Measurements from ENCODE around the gene GRIA4.

GRIA4 gene

GRCh38 chr11:105641433-105641832 is 31.6 kb downstream of the GRIA4 start:
- peak; percentile 2 for DNase-seq

GRCh38 chr11:105642870-105643269 is 33.0 kb downstream of the GRIA4 start:
- DNase-seq = no peak

GRCh38 chr11:105644839-105645573 is 35.1 kb downstream of the GRIA4 start:
- DNase-seq = no peak

- DNase-seq = no peak
Observed at GRCh38 chr11:105647780-105648179, 37.9 kb downstream of the GRIA4 start.

GRCh38 chr11:105648762-105649161 is 38.9 kb downstream of the GRIA4 start:
- no peak for DNase-seq

DNA sequence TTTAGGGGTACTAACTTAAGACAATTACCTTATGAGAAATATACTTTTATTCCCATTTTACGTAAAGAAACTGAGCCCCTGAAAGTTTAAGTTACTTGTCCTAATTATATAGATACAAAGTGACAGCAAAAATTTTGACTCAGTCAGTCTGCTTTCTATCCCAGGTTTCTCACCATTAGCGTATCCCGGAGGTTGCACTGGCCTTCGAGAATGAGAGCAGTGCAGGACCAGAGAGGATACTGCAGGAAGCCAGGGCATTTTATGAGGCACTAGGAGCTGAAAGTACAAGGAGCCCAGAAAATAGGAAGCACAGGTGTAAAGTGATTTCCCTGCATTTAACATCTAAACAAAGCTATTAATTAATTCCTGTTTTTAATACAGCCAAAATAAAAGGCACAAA is 55.4 kb downstream of the GRIA4 start:
- DNase-seq = no peak

GRCh38 chr11:105667441-105667840 is 57.6 kb downstream of the GRIA4 start:
- no peak for DNase-seq

DNA sequence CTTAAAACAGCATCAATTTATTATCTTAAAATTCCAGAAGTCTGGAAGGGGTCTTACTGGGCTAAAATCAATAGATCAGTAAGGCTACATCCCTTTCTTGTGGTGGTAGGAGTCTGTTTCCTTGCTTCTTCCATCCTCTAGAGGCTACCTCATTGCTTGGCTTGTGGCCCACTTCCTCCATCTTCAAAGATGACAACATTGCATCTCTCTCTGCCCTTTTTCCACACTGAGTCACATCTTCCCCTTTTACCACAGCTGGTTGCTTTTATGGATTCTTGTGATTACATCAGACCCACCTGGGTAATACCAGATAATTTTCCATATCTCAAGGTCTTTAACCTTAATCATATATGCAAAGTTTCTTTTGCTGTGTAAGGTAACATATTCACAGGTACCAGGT is 60.9 kb downstream of the GRIA4 start:
- DNase-seq = peak; percentile 30

- peak; percentile 34 for DNase-seq
Observed at GRCh38 chr11:105673089-105673488, 63.2 kb downstream of the GRIA4 start.

DNA sequence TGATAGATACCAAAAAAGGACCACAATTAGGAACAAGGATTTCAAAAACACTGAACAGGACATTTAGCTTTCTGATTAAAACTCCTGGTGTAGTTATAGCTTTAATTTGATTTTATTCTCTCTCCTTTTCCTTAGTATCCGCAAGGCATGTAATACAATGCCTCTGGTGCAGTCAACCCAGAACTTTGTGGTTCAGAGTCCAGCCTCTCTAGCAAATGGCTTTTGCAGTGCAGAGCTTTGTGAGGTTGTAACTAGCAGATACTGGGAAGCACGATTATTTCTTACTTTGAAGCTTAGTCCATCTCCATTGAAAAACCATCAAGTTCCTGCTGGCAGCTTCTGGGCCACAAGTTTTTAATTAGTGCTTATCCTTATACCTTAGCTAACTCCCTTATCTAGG is 79.8 kb downstream of the GRIA4 start:
- DNase-seq = no peak

DNA sequence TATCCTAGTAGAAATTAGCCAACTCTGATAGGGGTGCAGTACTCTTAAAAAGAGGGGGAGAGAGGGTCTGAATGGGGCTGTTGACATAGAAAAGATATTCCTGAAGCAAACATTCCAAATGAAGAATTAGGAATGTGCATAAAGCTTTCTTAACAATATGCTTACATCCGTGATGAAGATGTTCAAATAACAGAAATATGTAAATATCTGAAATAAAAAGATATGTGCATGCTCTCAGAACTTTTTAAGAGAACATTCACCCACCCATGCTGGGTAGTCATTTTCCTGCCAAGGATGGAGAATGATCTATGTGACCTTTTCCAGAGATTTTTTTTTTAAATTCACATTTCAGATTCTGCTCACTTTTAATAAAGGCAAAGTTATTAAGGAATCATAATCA is 80.6 kb downstream of the GRIA4 start:
- no peak for DNase-seq

GRCh38 chr11:105693075-105693759 is 83.3 kb downstream of the GRIA4 start:
- no peak for DNase-seq

DNA sequence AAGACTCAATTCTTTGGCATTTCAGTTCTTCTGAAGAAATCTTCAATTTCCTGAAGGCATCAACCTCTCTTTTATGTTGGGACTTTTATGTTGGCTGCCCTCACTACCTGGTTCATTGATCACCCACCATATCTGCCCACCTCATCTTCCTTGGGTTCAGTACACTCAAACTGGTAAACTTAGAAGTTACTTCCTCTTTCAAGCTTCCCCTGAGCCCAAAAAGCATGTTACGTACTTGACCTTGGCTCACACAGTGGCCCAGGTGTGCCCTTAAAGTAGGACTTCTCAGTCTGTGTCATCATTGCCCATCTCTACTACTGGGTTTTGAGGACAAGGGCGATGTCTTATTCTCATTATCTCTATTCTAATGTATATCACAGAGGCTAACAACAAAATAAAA is 86.1 kb downstream of the GRIA4 start:
- DNase-seq = no peak

- no peak for DNase-seq
Observed at GRCh38 chr11:105697291-105697690, 87.4 kb downstream of the GRIA4 start.

- no peak for DNase-seq
Observed at GRCh38 chr11:105699203-105699602, 89.3 kb downstream of the GRIA4 start.

- DNase-seq = no peak
Observed at GRCh38 chr11:105700271-105700670, 90.4 kb downstream of the GRIA4 start.

DNA sequence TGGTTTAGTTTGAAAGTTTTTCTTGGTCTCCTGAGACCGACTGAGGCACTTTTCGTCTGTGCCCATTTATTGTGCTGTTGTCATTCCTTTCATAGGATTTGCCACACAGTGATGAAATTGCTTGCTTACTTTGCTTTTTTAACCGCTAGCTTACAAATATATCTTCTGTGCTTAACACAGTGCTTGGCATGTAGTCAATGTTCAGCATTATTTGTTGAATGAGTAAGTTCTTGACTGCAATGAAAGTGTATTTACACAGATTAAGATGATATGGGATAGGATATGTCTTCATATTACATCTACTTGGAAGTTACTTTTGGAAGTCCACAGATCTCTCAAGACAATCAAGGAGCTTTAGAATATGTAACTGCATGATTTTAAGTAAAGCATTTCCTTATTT is 91.2 kb downstream of the GRIA4 start:
- DNase-seq = no peak

DNA sequence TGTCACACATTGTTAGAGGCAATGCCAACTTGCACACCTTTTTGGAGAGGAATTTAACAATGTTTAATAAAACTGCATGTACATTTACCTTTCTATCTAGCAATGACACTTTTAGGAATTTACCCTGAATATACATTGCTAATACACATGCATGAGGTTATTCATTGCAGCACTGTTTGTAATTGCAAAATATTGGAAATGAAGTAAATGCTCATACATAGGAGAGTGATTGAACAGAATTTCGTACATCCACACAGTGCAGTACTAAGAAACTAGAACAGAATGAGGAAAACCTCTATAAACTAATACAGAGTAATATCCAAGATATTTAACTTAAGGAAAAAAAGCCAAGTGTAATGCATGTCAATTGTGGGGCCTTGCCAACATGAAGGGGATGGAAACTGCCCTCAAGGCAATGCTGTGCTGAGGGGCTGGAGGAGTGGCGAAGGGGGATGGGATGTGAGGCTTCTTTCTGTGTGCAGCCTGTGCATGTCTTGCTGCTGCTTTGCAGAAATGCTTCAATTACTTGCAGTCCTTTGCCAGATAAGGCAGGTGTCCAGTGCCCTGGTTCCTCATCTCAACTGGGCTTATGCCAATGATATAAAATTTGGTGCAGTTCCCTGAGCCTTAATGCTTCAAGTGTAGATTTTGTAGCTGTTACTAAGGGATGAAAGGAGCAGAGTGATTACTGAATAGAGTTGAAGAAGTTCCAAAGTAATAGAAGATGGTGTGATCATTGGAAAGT is 96.1 kb downstream of the GRIA4 start:
- no peak for DNase-seq

DNA sequence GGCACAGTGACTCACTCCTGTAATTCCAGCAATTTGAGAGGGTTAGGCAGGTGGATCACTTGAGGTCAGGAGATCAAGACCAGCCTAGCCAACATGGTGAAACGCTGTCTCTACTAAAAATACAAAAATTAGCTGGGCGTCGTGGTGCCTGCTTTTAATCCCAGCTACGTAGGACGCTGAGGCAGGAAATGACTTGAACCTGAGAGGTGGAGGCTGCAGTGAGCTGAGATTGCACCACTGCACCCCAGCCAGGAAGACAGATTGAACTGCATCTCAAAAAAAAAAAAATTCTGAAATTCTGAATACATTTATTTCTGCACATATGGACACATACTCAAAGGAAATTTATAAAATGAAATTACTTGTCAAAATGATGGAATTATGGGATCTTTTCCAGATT is 103.2 kb downstream of the GRIA4 start:
- DNase-seq = no peak

- DNase-seq = no peak
Observed at GRCh38 chr11:105713696-105714095, 103.8 kb downstream of the GRIA4 start.

DNA sequence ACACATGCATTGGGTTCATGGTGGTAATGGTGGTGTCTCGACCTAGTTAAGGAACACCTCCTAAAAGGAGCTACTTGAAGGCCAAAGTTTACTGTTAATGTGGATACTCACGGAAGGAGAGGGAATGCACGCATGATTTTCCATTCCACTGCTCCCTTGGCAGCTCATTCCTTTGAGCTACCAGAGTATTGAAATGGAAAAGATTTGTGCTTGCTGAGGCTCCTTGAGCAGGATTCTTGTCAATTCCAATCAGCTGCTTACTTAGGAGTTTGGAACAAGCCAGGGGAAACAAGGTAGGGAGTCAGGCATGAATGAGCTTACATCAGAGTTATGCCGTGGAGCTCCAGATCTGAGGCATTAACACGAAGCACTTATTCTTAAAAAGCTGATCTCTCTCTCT is 108.8 kb downstream of the GRIA4 start:
- no peak for DNase-seq

DNA sequence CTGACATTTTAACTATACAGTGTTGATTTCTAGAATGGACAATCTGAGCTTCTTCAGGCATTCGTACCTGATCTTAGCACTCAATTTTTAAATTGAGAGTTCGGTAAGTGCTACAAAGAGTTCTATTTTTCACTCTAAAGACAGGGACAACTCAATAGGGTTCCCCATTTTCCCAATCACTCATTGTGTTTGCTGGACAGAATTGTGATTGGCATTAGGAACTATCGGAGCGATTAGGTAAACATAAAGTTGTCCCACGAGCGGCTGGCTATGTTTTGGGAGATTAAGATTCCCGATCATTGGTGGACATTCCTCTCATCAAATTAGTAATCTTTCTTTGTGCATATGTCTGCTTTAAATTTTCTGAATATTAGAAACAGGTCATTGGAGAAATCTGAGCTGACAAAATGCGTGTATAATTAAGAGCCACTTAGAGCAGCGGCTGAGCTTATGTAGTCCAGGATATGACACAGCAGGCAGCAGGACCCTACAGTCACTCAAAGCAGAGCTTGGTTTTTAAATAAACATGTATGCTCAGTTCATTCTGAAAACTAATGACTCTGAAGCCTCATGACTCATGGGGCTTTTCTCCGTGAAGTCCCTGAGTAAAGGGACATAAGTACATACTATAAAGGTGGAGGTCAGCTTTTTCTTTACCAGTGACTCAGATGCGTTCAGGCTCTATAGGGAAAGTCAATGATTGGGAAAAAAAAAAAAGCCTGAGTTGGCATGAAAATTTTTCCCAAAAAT is 109.4 kb downstream of the GRIA4 start:
- peak; percentile 73 for DNase-seq

DNA sequence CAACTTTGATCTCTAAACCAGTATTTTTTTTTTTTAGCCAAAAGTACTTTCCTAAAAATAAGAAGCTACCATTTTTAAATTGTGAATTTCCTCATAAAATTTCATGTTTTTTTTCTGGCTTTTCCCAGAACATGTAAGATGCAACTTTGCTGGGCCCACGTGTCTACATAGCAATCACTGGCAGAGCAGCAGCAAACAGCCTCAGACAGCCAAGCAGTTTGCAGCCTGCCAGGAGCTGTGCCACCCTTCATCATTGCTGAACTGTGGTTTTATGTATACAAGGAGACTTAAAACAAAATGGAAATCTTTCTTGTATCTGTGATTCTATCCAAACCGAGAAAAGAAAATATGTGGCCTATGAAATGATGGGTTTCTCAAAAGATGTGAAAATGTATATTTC is 110.2 kb downstream of the GRIA4 start:
- no peak for DNase-seq
